ENCODE results near the gene HPD.
"Not testable (repeated sequence)": the region's sequence is repeated elsewhere in the genome, so short reads cannot be mapped to it uniquely, and the experiment has no call there.

The HPD gene

DNA sequence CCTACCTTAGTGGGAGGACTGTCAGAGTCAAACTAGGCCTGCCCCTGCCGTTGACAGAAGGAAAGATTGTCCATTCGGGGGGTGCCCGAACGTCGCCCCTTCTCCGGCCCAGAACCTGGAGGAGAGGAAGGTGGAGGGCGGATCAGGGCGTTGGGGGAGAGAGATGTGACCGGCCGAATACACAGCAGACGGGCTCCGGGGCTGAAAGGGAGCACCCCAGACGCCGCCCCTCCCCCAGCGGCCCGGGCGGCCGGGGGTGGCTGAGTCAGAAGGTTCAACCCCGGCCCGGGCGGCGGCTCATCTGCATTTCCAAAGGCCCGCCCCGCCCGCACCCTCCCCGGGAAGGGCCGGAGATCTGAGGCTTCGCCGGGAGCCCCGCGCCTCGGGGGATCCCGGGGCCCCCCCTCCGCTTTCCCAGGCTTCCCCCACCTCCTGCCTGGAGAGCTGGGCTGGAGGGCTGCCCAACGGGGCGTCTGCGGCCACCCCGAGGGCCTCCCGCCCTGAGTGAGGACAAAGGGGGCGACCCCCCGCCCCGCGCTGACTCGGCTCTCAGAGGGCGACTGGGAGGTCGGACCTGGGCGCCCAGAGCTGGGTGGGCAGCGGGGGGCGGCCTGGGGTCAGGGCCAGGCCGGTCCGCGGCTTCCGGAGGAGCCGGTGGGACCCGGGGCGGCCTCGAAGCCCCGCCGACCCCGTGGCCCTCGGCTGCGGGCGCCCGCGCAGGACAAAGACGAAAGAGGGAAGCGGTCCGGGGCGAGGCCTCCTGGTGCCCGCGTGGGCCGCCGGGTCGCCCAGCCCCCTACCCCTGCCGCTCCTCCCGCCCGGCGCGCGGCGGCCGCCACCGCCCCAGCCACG lies 58.6 kb downstream of the HPD start:
- DNase-seq (ENCODE audit: low read depth in 2 of 2, low spot score in 1 of 2), result peak in 1 of 2 donors; percentile 63

- no peak for DNase-seq (ENCODE audit: low read depth in 2 of 2, low spot score in 1 of 2)
These were observed 59.4 kb downstream of the HPD start for GRCh38 chr12:121799156-121799841.

GRCh38 chr12:121798787-121799155 lies 59.9 kb downstream of the HPD start:
- DNase-seq (ENCODE audit: low read depth in 2 of 2, low spot score in 1 of 2), result no peak

GRCh38 chr12:121797937-121798786 lies 60.5 kb downstream of the HPD start:
- DNase-seq (ENCODE audit: low read depth in 2 of 2, low spot score in 1 of 2), result no peak

DNA sequence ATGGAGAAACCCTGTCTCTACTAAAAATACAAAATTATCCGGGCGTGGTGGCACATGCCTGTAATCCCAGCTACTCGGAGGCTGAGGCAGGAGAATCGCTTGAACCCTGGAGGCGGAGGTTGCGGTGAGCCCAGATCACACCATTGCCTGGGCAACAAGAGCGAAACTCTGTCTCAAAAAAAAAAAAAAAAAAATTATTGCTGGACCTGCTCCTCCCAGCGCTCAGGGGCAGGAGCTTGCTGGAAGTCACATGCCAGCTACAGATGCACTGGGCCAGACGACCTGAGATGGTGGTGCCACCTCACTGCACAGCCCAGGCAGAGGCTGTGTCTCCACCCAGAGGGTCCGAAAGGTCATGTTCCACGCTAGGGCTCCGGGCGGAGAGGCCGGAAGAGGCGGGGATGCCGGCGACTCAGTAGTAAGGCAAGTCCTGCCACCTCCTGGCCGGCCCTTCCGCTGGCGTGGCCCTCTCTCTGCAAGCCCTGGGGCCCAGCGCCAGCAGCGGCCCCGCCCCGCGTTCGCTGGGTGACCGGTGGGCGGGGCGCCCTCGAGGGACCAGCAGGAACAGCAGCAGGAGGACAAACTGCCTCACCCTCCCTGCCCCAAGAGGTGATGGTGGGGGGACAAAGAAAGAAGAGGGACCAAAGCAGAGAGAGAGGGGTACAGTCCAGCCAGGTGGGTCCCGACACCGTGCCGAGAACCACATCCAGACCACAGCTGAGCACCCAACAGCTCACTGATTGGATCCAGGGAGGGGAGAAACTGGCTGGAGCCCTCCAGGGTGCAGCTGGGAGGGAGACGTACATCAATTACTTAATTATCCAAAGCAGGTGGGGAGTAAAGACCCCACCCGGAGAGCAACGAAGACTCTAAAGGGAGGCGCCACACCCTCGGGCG lies 61.6 kb downstream of the HPD start:
- DNase-seq (ENCODE audit: low read depth in 2 of 2, low spot score in 1 of 2), result no peak

DNA sequence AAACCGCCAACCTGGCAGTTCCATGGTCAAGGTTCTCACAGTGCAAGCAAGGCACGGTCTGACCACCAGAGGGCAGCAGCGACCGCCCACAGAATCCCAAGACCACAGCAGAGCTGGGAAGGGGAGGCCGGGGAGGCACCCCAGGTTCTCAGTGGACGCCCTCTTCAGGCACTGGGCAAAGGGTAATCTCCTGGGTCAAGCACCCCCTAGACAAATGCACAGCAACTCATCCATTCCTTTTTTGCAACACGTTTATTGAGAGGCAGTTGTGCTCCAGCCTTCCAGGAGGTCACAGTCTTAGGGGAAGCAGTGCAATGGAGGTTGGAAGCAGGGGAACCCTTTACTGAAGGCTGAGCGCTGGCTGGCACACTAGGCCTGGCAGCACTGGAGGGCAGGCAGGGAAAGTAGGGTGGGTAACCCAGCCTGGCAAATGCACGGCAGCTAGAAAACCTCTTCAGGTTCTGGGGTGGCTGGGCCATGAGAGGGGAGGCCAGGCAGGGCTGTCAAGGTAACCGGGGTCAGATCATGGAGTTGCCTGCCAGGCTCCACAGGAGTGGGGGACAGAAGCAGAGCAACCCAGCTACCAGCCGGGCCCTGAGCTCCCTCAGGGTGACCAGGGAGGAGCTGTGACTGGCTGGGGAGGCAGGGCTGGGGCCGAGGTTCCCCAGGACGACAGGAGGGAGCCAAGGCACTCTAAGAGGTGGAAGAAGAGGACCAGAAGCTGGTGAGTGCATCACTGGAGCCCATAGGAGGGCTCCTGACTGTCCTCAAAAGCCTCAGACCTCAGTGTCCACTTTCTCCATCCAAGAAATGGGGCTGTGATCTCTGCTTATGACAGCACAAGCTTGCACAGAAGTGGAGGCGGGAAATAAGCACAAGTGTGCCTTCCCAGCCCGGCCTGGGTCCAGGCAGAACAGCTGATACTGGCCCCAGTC lies 63.4 kb downstream of the HPD start:
- DNase-seq (ENCODE audit: low read depth in 2 of 2, low spot score in 1 of 2), result peak in 1 of 2 donors; percentile 75

- DNase-seq (ENCODE audit: low read depth in 2 of 2, low spot score in 1 of 2), result no peak
These were observed 64.1 kb downstream of the HPD start for GRCh38 chr12:121794534-121795033.

GRCh38 chr12:121793838-121794533 lies 64.7 kb downstream of the HPD start:
- peak; percentile 87 to 89 for DNase-seq (ENCODE audit: low read depth in 2 of 2, low spot score in 1 of 2)

GRCh38 chr12:121793440-121793837 lies 65.2 kb downstream of the HPD start, which contains the start of gene RHOF:
Gene RHOF (minus strand): TSS chr12:121793688. CDS start chr12:121793633, 55 bp downstream.
- no peak for DNase-seq (ENCODE audit: low read depth in 2 of 2, low spot score in 1 of 2)

GRCh38 chr12:121792607-121793439 lies 65.8 kb downstream of the HPD start:
- DNase-seq (ENCODE audit: low read depth in 2 of 2, low spot score in 1 of 2), result no peak

GRCh38 chr12:121791671-121792551 lies 66.7 kb downstream of the HPD start:
- DNase-seq (ENCODE audit: low read depth in 2 of 2, low spot score in 1 of 2), result no peak

DNA sequence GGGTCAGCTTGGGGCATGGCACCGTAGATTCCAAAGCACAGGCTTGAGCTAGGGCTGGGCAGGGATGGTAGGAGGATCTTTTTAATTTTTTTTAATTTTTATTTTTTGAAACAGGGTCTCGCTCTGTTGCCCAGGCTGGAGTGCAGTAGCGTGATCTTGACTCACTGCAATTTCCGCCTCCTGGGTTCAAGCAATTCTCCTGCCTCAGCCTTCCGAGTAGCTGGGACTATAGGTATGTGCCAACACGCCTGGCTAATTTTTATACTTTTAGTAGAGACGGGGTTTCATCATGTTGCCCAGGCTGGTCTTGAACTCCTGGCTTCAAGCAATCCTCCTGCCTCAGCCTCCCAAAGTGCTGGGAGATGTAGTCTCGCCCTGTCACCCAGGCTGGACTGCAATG lies 67.9 kb downstream of the HPD start:
- not testable (repeated sequence) for DNase-seq (ENCODE audit: low read depth in 2 of 2, low spot score in 1 of 2)

GRCh38 chr12:121789800-121790728 lies 68.6 kb downstream of the HPD start:
- DNase-seq (ENCODE audit: low read depth in 2 of 2, low spot score in 1 of 2), result peak; percentile 85 to 92

All from stimulated activated CD8-positive, alpha-beta memory T cell treated with anti-CD3 and anti-CD28 coated beads, Interleukin-4, amount 100 ng/mL, for 1 hour (primary cell).